Neural cell (in vitro differentiated cells): Measurements from ENCODE around the gene FYN. TPM values are rescaled to one million over a fixed set of nuclear protein-coding genes. Genes with fewer than 3 reads are reported as not detected.

ENCODE experiments used
- H2AFZ ChIP-seq: fragments of 200-600, 300-800 bp; sonication (generic), shearing (Covaris generic); 2 replicates; pipeline ENCODE4 v1.6.0; 2014; ENCODE audit warnings: low read depth, mild to moderate bottlenecking, antibody characterized with exemption, low read length, moderate library complexity
- H3F3A ChIP-seq: fragments of 200-600 bp; shearing (Covaris generic); 2 replicates; pipeline ENCODE4 v1.6.1; 2016; ENCODE audit warnings: mild to moderate bottlenecking, moderate library complexity, mixed read lengths, antibody characterized with exemption, low read length; ENCODE audit not compliant: insufficient read depth, poor library complexity, severe bottlenecking
- H3K27ac ChIP-seq: fragments of 200-600, 300-800 bp; sonication (generic), shearing (Covaris generic); 2 replicates; pipeline ENCODE4 v1.5.1; 2014; ENCODE audit warnings: mild to moderate bottlenecking, low read length, moderate library complexity
- H3K27me3 ChIP-seq: fragments of 300-800, 200-600 bp; sonication (generic), shearing (Covaris generic); 2 replicates; pipeline ENCODE4 v1.6.0; 2014; ENCODE audit warnings: mild to moderate bottlenecking, low read depth, low read length, moderate library complexity; ENCODE audit not compliant: insufficient read depth
- H3K36me3 ChIP-seq: fragments of 300-800, 200-600 bp; sonication (generic), shearing (Covaris generic); 2 replicates; pipeline ENCODE4 v1.5.1; 2014; ENCODE audit warnings: mild to moderate bottlenecking, antibody characterized with exemption, low read length, moderate library complexity; ENCODE audit not compliant: insufficient read depth
- H3K4me2 ChIP-seq: fragments of 300-800, 200-600 bp; sonication (generic), shearing (Covaris generic); 2 replicates; pipeline ENCODE4 v1.6.0; 2014; ENCODE audit warnings: mild to moderate bottlenecking, low read length
- H3K4me3 ChIP-seq: fragments of 300-800, 200-600 bp; sonication (generic), shearing (Covaris generic); 2 replicates; pipeline ENCODE4 v1.5.1; 2014; ENCODE audit warnings: mild to moderate bottlenecking, low read length, moderate library complexity
- H3K79me2 ChIP-seq: fragments of 200-600 bp; shearing (Covaris generic); replicated peaks from 2 replicates; pipeline ENCODE4 v1.6.0; 2014; ENCODE audit warnings: mild to moderate bottlenecking, low read length, moderate library complexity; ENCODE audit not compliant: insufficient read depth
- H3K9ac ChIP-seq: fragments of 300-800, 200-600 bp; sonication (generic), shearing (Covaris generic); 2 replicates; pipeline ENCODE4 v1.6.1; 2016; ENCODE audit warnings: mild to moderate bottlenecking, low read length, mixed read lengths
- H3K9me2 ChIP-seq: fragments of 200-600 bp; shearing (Covaris generic); 2 replicates; pipeline ENCODE4 v1.6.1; 2016; ENCODE audit warnings: mild to moderate bottlenecking, low read length, mixed read lengths; ENCODE audit not compliant: insufficient read depth
- H3K9me3 ChIP-seq: fragments of 200-600, 300-800 bp; sonication (generic), shearing (Covaris generic); 2 replicates; pipeline ENCODE4 v1.6.1; 2016; ENCODE audit warnings: mild to moderate bottlenecking, mixed run types, low read length, moderate library complexity, mixed read lengths
- H4K20me1 ChIP-seq: fragments of 200-600 bp; shearing (Covaris generic); 2 replicates; pipeline ENCODE4 v1.6.1; 2016; ENCODE audit warnings: mild to moderate bottlenecking, mixed run types; ENCODE audit not compliant: insufficient read depth
- EP300 ChIP-seq: fragments of 450-650 bp; conservative IDR thresholded peaks from 2 replicates; pipeline ENCODE4 v1.6.1; 2014; ENCODE audit warnings: antibody characterized with exemption, mild to moderate bottlenecking, moderate library complexity; ENCODE audit not compliant: poor library complexity, severe bottlenecking
- EZH2 ChIP-seq: fragments of 200-600, 300-800 bp; shearing (Covaris generic), sonication (generic); IDR thresholded peaks from 2 replicates; pipeline ENCODE4 v1.6.1; 2014; ENCODE audit warnings: antibody characterized with exemption, low read length, borderline replicate concordance, mild to moderate bottlenecking; ENCODE audit not compliant: insufficient read depth, poor library complexity, severe bottlenecking
- MXI1 ChIP-seq: fragments of 450-650 bp; conservative IDR thresholded peaks from 2 replicates; pipeline ENCODE4 v1.6.1; 2014; ENCODE audit warnings: antibody characterized with exemption, mild to moderate bottlenecking; ENCODE audit not compliant: poor library complexity, severe bottlenecking
- POLR2AphosphoS5 ChIP-seq: IDR thresholded peaks from 2 replicates; pipeline ENCODE4 v1.6.1; 2012
- RAD21 ChIP-seq: fragments of 450-650 bp; conservative IDR thresholded peaks from 2 replicates; pipeline ENCODE4 v1.6.1; 2014; ENCODE audit warnings: antibody characterized with exemption, mild to moderate bottlenecking, moderate library complexity
- REST ChIP-seq: IDR thresholded peaks from 2 replicates; pipeline ENCODE4 v1.6.1; 2012; ENCODE audit warnings: borderline replicate concordance
- SMC3 ChIP-seq: fragments of 450-650 bp; conservative IDR thresholded peaks from 2 replicates; pipeline ENCODE4 v1.6.1; 2014; ENCODE audit warnings: antibody characterized with exemption, mild to moderate bottlenecking, moderate library complexity; ENCODE audit not compliant: poor library complexity
- TAF1 ChIP-seq: IDR thresholded peaks from 2 replicates; pipeline ENCODE4 v1.6.1; 2012; ENCODE audit warnings: low read depth
- polyA plus RNA-seq: library from polyadenylated mRNA; depleted of rRNA; stranded (reverse); fragments of >200 nt; gene quantifications from 2 replicates; pipeline ENCODE4 v1.2.3, GENCODE V29; 2014
- TF ChIP-seq, protein P1 (sequence below): fragments of 450-650 bp; IDR thresholded peaks from 2 replicates; pipeline ENCODE4 v1.5.1; 2014; ENCODE audit warnings: antibody characterized with exemption, mild to moderate bottlenecking, moderate library complexity; ENCODE audit not compliant: poor library complexity, severe bottlenecking

FYN gene
- polyA plus RNA-seq, 1 donor from 2014 or later: 277 TPM

DNA sequence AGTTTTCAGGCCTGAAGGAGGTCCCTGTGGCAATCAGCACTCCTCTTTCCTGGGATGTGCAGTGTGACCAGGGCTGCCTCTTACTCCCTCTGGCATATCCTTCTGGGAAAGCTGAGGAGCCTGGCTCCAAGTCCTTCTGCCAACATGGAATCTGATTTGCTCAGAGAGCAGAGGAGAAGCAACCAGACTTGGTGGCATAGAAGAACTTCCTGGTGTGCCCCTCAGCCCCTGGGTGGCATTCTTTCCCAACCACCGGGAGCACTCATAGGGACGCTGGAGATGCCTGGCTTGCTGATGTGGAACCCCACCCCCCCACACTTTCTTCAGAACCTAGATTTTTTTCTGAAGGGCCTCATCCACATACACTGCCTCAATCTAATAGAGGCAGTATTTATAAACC, 160.0 kb downstream of the FYN start:
- no peak for TF ChIP-seq EP300
- TF ChIP-seq, protein P1, sequence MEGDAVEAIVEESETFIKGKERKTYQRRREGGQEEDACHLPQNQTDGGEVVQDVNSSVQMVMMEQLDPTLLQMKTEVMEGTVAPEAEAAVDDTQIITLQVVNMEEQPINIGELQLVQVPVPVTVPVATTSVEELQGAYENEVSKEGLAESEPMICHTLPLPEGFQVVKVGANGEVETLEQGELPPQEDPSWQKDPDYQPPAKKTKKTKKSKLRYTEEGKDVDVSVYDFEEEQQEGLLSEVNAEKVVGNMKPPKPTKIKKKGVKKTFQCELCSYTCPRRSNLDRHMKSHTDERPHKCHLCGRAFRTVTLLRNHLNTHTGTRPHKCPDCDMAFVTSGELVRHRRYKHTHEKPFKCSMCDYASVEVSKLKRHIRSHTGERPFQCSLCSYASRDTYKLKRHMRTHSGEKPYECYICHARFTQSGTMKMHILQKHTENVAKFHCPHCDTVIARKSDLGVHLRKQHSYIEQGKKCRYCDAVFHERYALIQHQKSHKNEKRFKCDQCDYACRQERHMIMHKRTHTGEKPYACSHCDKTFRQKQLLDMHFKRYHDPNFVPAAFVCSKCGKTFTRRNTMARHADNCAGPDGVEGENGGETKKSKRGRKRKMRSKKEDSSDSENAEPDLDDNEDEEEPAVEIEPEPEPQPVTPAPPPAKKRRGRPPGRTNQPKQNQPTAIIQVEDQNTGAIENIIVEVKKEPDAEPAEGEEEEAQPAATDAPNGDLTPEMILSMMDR: no peak
- TF ChIP-seq EZH2: no peak
- TF ChIP-seq POLR2AphosphoS5: no peak
- no peak for TF ChIP-seq MXI1
- Histone ChIP-seq H3K9me3 (no peaks in the 10 kb centered on the region), H3K36me3 (peaks cover 12% of the 10 kb centered on the region), H3F3A (no peaks in the 10 kb centered on the region), H3K4me3 (no peak overlapping the region), H3K79me2 (peaks cover 12% of the 10 kb centered on the region), H2AFZ (no peak overlapping the region), H3K4me2 (no peak overlapping the region), H3K9ac (no peak overlapping the region), H3K9me2 (no peaks in the 10 kb centered on the region), H3K27ac (no peak overlapping the region), H3K27me3 (no peaks in the 10 kb centered on the region), H4K20me1 (no peaks in the 10 kb centered on the region)

DNA sequence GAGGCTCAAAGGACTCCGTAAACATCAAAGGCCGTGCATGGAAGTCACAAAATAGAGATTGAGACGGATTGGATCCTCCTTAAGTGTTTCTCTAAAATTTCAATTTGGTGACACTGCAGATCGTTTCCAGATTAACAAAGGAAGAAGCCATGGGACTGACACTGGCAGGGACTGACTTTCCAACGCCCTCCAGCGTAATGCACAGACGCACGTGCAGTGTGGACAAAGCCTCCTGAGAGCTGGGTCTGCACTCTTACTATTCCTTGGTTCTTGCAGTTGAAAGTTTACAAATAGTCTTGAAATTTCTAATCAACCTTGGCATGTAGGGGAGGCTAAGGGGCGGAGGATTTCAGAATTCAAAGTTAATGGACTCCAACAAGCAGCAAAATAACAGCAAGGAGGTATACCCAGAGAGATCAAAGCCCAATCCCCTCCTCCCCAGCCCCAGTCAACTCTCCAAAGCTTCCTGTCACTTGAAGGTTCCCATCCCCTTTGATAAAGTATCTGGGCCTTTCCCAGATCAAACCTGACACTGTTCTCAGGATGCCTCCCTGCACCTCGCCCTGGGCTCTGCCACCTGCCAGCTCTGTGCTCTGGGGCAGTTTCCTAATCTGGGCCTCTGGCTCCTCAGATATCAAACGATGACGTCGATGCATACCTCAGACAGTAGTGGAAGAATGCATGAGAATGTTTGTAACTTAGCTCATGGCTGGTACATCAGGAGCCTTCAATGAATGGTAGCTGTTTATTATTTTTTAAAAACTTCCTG, 161.1 kb downstream of the FYN start:
- no peak overlapping the region for H3K4me2 ChIP-seq

More for the DNA sequence above, 161.1 kb downstream of the FYN start:
- H2AFZ ChIP-seq: no peak overlapping the region
- no peaks in the 10 kb centered on the region for H3F3A ChIP-seq
- no peak overlapping the region for H3K27ac ChIP-seq
- H3K4me3 ChIP-seq: no peak overlapping the region
- H3K9ac ChIP-seq: no peak overlapping the region
- no peaks in the 10 kb centered on the region for H3K9me2 ChIP-seq
- H3K79me2 ChIP-seq: peaks cover 12% of the 10 kb centered on the region
- H3K36me3 ChIP-seq: peaks cover 13% of the 10 kb centered on the region
- no peaks in the 10 kb centered on the region for H3K27me3 ChIP-seq
- TF ChIP-seq EZH2: no peak
- TF ChIP-seq SMC3: no peak
- TF ChIP-seq, protein P1: no peak
- no peak for TF ChIP-seq MXI1
- TF ChIP-seq TAF1: no peak
- TF ChIP-seq REST: no peak
- TF ChIP-seq RAD21: no peak
- TF ChIP-seq EP300: no peak
- TF ChIP-seq POLR2AphosphoS5: no peak
- no peaks in the 10 kb centered on the region for H3K9me3 ChIP-seq
- H4K20me1 ChIP-seq: no peaks in the 10 kb centered on the region
